Gastrocnemius medialis (tissue), 4 donors: ENCODE measurements around the gene ACP6. TPM values are rescaled to one million over a fixed set of nuclear protein-coding genes. Genes with fewer than 3 reads are reported as not detected.

Experiments used
- ATAC-seq, 2 donors: fragments of 150-250 bp; one replicate each; pipeline ENCODE4 v1.9.1; 2016
- DNase-seq, 2 donors: peaks; one replicate each; pipeline ENCODE4 v3.0.0-alpha.2; 2019
- H3K27ac ChIP-seq, 4 donors: fragments of 200-600 bp; sonication (generic); 1 replicate in 1 of 4; 2 replicates in 3 of 4; pipeline ENCODE4 v1.5.1; 2016 to 2018; ENCODE audit warnings: mild to moderate bottlenecking in 2 of 4, moderate library complexity in 1 of 4
- H3K27me3 ChIP-seq, 3 donors: fragments of 200-600 bp; sonication (generic) in 2 of 3; 1 replicate in 1 of 3; 2 replicates in 2 of 3; pipeline versions ENCODE4 v1.5.1 to v1.6.0; 2016 to 2019; ENCODE audit warnings: mild to moderate bottlenecking in 1 of 3, moderate library complexity in 1 of 3
- H3K36me3 ChIP-seq, 2 donors: fragments of 200-600 bp; sonication (generic) in 1 of 2; one replicate each; pipeline ENCODE4 v1.5.1; 2017 to 2018
- H3K4me1 ChIP-seq, 2 donors: fragments of 200-600 bp; sonication (generic) in 1 of 2; one replicate each; pipeline ENCODE4 v1.5.1; 2016 to 2017; ENCODE audit warnings: mild to moderate bottlenecking in 2 of 2
- H3K4me3 ChIP-seq, 4 donors: fragments of 200-600 bp; sonication (generic) in 3 of 4; 1 replicate in 1 of 4; 2 replicates in 3 of 4; pipeline ENCODE4 v1.5.1; 2016 to 2019; ENCODE audit warnings: mild to moderate bottlenecking in 2 of 4
- H3K9me3 ChIP-seq, 3 donors: fragments of 200-600 bp; sonication (generic) in 2 of 3; 1 replicate in 1 of 3; 2 replicates in 2 of 3; pipeline ENCODE4 v1.5.1; 2016 to 2019
- CTCF ChIP-seq, 5 experiments: fragments of 450-650 bp in 3 of 5; fragments of 200-600 bp in 2 of 5; sonication (generic) in 2 of 5; IDR thresholded peaks in 4 of 5; conservative IDR thresholded peaks in 1 of 5; 1 replicate in 4 of 5; 2 replicates in 1 of 5; pipeline ENCODE4 v1.5.1; 2016 to 2019; ENCODE audit warnings: antibody characterized with exemption in 5 of 5, mild to moderate bottlenecking in 3 of 5, moderate library complexity in 3 of 5
- POLR2A ChIP-seq, 2 donors: fragments of 450-650 bp; IDR thresholded peaks; one replicate each; pipeline ENCODE4 v1.6.1; 2017; ENCODE audit warnings: antibody characterized with exemption in 2 of 2, mild to moderate bottlenecking in 2 of 2, moderate library complexity in 2 of 2
- in situ Hi-C, 4 donors: fragments of 200-750 bp; cut with MboI; loops; one replicate each; pipeline versions ENCODE4 v1.15.0 to v1.8.0; 2017; ENCODE audit warnings: low sequenced_read_pairs in 4 of 4
- intact Hi-C: fragments of 100-400 bp; cut with DNase I; formaldehyde crosslinking; loops from one replicate; pipeline ENCODE4 v1.15.1; 2023; ENCODE audit warnings: low total_unique reads
- total RNA-seq, 4 donors: library from RNA; depleted of rRNA; stranded (reverse); fragments of >200 nt; gene quantifications; one replicate each; pipeline versions ENCODE4 v1.1.0 to v1.2.3, GENCODE V29; 2016

The ACP6 gene
- total RNA-seq, 4 donors from 2014 or later, result 3.9 to 11.4 (median 9.2) TPM

DNA sequence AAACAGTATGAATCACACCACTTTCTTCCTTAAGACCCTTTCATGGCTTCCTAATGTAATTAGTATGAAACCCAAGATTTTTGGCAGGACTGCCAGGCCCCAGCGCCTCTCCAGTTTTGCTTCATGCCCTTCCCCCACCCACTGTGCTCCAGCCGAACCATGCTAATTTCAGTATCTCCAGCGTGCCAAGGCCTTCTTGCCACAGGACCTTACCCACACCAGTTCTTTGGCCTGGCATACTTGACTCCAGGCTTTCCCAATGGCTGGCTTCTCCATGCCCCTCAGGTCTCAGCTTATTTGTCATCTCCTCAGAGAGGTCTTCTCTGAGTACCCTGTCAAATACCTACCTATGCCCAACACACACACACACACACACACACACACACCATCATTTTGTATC, 38.5 kb downstream of the ACP6 start:
- H3K9me3 ChIP-seq, result no peaks in the 10 kb centered on the region
- in situ Hi-C loops, result loop anchor here in 2 of 4 donors (5.0 to 25.0 kb wide), 3 partner anchors 63 to 370 kb away; no protein-coding TSS in a partner anchor
- ATAC-seq, result peak; percentile 55 to 78

DNA sequence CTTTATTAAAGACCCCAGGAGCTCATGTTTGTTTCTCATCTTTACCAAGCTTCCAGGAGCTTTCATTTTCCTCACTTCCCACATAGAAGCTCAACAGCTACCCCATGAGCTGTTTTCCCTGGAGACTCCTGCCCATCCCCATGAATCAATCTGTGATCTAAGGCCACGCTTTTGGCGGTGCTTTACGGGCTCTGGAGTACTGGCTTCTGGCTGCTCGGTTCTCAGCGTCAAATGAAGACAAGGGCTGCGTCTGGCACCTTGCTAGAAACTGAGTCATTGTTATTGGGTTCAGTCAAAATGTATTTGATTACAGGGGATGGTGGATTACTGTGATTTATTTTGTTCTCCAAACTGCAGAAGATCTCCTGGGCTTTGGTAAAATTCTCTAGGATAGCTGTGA, 39.9 kb downstream of the ACP6 start:
- TF ChIP-seq POLR2A (IDR thresholded peaks at IDR 0.05) (no peak), CTCF (IDR thresholded peaks at IDR 0.05 in 4 of 5, conservative IDR thresholded peaks at IDR 0.05 in 1 of 5) (no peak)
- Histone ChIP-seq H3K27ac (peak overlapping the region; percentile 24 to 58 (median 41)), H3K4me3 (no peak overlapping the region), H3K4me1 (peaks cover 25 to 26% of the 10 kb centered on the region in 2 donors), H3K27me3 (no peaks in the 10 kb centered on the region), H3K9me3 (no peaks in the 10 kb centered on the region), H3K36me3 (peaks cover 0 to 4% of the 10 kb centered on the region in 2 donors)
- in situ Hi-C loops, result loop anchor here in 2 of 4 donors (5.0 to 25.0 kb wide), 3 partner anchors 64 to 368 kb away; no protein-coding TSS in a partner anchor
- DNase-seq (no peak), ATAC-seq (peak; percentile 54 to 79)
- intact Hi-C loops, result no loop called here

More for the DNA sequence above, 38.5 kb downstream of the ACP6 start:
- no peak for TF ChIP-seq CTCF (IDR thresholded peaks at IDR 0.05 in 4 of 5, conservative IDR thresholded peaks at IDR 0.05 in 1 of 5)
- TF ChIP-seq POLR2A (IDR thresholded peaks at IDR 0.05), result no peak
- intact Hi-C loops, result no loop called here
- Histone ChIP-seq H3K4me3 (no peak overlapping the region), H3K27me3 (no peaks in the 10 kb centered on the region), H3K36me3 (no peaks in the 10 kb centered on the region), H3K4me1 (peaks cover 25 to 26% of the 10 kb centered on the region in 2 donors), H3K27ac (peak overlapping the region; percentile 9 to 58 (median 50))
- peak in 1 of 2 donors; percentile 58 for DNase-seq

GRCh38 chr1:147630022-147630421, 40.3 kb downstream of the ACP6 start:
- TF ChIP-seq POLR2A (IDR thresholded peaks at IDR 0.05) (no peak), CTCF (IDR thresholded peaks at IDR 0.05 in 4 of 5, conservative IDR thresholded peaks at IDR 0.05 in 1 of 5) (no peak)
- no peaks in the 10 kb centered on the region for H3K27me3 ChIP-seq
- DNase-seq (no peak), ATAC-seq (no peak)
- H3K4me3 ChIP-seq, result no peak overlapping the region
- H3K4me1 ChIP-seq, result peaks cover 25 to 26% of the 10 kb centered on the region in 2 donors
- no peaks in the 10 kb centered on the region for H3K9me3 ChIP-seq
- H3K27ac ChIP-seq, result peak overlapping the region; percentile 24 to 58 (median 41)
- intact Hi-C loops (no loop called here), in situ Hi-C loops (loop anchor here in 2 of 4 donors (5.0 to 25.0 kb wide), 3 partner anchors 65 to 368 kb away; no protein-coding TSS in a partner anchor)
- H3K36me3 ChIP-seq, result peaks cover 0 to 4% of the 10 kb centered on the region in 2 donors

GRCh38 chr1:147628441-147628840, 41.9 kb downstream of the ACP6 start:
- DNase-seq (no peak), ATAC-seq (no peak)
- in situ Hi-C loops (loop anchor here in 2 of 4 donors (10.0 to 25.0 kb wide), 2 partner anchors 114 to 366 kb away; no protein-coding TSS in a partner anchor), intact Hi-C loops (no loop called here)
- TF ChIP-seq POLR2A (IDR thresholded peaks at IDR 0.05), result no peak
- TF ChIP-seq CTCF (IDR thresholded peaks at IDR 0.05 in 4 of 5, conservative IDR thresholded peaks at IDR 0.05 in 1 of 5), result no peak
- Histone ChIP-seq H3K4me3 (no peak overlapping the region), H3K27me3 (no peaks in the 10 kb centered on the region), H3K27ac (no peak overlapping the region), H3K36me3 (peaks cover 0 to 11% of the 10 kb centered on the region in 2 donors), H3K4me1 (peaks cover 25 to 26% of the 10 kb centered on the region in 2 donors), H3K9me3 (no peaks in the 10 kb centered on the region)
